Measurements from ENCODE around the gene DENND1C.

DNA sequence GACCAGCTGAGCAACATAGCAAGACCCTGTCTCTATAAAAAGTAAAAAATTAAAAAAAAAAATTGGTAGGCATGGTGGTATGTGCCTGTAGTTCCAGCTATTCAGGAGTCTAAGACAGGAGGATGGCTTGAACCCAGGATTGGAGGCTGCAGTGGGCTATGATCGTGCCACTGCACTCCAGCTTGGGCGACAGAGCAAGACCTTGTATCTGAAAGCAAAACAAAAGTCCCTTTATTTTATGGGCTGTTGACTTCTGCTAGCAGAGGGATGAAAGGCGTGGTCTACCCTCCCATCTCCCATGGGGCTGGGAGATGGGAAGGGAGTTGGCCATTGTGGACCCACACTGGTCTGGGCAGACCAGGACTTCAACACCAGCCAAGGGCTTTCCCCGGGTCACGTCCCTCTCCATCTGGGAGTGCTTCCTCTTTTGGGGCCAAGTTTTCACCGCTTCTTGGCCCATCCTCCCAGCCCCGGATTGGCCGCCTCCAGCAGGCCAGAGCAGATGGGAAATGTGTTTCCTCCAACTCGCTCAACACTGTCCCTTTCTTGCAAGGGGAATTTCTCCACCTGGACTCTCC is 47.0 kb upstream of the DENND1C start:
- TF ChIP-seq, protein P1, sequence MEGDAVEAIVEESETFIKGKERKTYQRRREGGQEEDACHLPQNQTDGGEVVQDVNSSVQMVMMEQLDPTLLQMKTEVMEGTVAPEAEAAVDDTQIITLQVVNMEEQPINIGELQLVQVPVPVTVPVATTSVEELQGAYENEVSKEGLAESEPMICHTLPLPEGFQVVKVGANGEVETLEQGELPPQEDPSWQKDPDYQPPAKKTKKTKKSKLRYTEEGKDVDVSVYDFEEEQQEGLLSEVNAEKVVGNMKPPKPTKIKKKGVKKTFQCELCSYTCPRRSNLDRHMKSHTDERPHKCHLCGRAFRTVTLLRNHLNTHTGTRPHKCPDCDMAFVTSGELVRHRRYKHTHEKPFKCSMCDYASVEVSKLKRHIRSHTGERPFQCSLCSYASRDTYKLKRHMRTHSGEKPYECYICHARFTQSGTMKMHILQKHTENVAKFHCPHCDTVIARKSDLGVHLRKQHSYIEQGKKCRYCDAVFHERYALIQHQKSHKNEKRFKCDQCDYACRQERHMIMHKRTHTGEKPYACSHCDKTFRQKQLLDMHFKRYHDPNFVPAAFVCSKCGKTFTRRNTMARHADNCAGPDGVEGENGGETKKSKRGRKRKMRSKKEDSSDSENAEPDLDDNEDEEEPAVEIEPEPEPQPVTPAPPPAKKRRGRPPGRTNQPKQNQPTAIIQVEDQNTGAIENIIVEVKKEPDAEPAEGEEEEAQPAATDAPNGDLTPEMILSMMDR (conservative IDR thresholded peaks at IDR 0.05; ENCODE audit: low read length) = no peak
- TF ChIP-seq EZH2phosphoT487 (IDR thresholded peaks at IDR 0.05; ENCODE audit: borderline replicate concordance, low read depth, low read length) = no peak

Measured in OCI-LY7 (cell line).